Measurements from ENCODE around the gene CYB5D1.

Gene CYB5D1

DNA sequence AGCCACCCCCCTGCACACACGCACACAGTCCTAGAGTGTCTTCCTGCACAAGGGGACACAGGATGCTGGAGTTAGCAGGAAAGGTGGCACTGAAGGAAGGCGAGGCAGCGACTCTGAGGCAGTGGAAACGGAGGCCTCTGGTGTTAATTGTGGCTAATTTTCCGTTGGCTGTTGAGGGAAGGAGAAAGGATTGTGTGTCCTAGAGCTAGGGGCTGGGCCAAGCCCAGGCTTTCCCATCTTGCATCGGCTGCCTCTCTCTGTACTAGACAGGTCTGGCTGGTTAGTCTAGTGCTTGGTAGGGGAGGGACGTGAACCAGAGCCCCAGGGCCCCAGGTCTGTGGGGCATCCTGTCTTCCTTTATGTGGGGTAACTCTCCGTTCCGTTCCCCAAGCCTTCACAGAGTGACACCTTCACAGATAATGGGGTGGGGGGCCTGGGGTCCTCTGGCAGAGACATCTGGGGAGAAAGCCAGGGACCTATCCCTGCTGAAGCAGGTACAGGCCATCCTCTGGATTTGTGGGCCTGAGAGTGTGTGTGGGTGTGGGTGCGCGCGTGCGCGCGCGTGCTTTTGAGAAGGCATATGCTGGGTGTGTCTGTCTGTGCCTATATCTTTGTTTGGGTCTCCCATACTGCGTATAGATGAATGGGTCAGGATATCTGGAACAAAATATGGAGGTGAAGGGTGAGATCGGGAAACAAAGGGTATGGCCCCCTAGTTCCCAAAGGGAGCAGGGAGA is 30.5 kb downstream of the CYB5D1 start, which contains the start of gene CHD3:
Gene CHD3 (plus strand): TSS at position 606 of the 737 bp plus-strand sequence. CDS start 212 bp downstream, outside the sequence.
- ATAC-seq (ENCODE audit: insufficient read depth, low read depth) (no peak; the same call in 2 of the 3 replicates), DNase-seq (no peak)
- H3K4me1 ChIP-seq (ENCODE audit: insufficient read depth, low read length): peaks cover 40% of the 10 kb centered on the region
- peaks cover 38% of the 10 kb centered on the region for H3K36me3 ChIP-seq (ENCODE audit: insufficient read depth, low read length)
- peak within 1 kb of the TSS; percentile 98 for H3K4me2 ChIP-seq (ENCODE audit: insufficient read depth, low read length)
- peak within 1 kb of the TSS; percentile 50; the same call in 1 of the 2 replicates for H2AFZ ChIP-seq (ENCODE audit: low read depth, low read length)
- H3K9ac ChIP-seq (ENCODE audit: low read depth, low read length): peak within 1 kb of the TSS; percentile 58
- H3K27ac ChIP-seq (ENCODE audit: low read length): peak within 1 kb of the TSS; percentile 78
- H4K20me1 ChIP-seq (ENCODE audit: insufficient read depth, low read length): peaks cover 16% of the 10 kb centered on the region
- H3K27me3 ChIP-seq (ENCODE audit: insufficient read depth, low read length, poor library complexity): peaks cover 2% of the 10 kb centered on the region
- peaks cover 40% of the 10 kb centered on the region for H3K79me2 ChIP-seq (ENCODE audit: insufficient read depth, low read length)
- TF ChIP-seq, protein P1, sequence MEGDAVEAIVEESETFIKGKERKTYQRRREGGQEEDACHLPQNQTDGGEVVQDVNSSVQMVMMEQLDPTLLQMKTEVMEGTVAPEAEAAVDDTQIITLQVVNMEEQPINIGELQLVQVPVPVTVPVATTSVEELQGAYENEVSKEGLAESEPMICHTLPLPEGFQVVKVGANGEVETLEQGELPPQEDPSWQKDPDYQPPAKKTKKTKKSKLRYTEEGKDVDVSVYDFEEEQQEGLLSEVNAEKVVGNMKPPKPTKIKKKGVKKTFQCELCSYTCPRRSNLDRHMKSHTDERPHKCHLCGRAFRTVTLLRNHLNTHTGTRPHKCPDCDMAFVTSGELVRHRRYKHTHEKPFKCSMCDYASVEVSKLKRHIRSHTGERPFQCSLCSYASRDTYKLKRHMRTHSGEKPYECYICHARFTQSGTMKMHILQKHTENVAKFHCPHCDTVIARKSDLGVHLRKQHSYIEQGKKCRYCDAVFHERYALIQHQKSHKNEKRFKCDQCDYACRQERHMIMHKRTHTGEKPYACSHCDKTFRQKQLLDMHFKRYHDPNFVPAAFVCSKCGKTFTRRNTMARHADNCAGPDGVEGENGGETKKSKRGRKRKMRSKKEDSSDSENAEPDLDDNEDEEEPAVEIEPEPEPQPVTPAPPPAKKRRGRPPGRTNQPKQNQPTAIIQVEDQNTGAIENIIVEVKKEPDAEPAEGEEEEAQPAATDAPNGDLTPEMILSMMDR (IDR thresholded peaks at IDR 0.05; ENCODE audit: borderline replicate concordance, extremely low read depth, low read length, poor library complexity, severe bottlenecking): no peak
- no peak for TF ChIP-seq EZH2 (IDR thresholded peaks at IDR 0.05; ENCODE audit: borderline replicate concordance, low read depth, low read length, severe bottlenecking)
- peak within 1 kb of the TSS in 1 of 2 experiments; percentile 91; a peak in 3 of 4 replicates for H3K4me3 ChIP-seq (ENCODE audit: low read depth in 1 of 2, low read length in 2 of 2)
- no peaks in the 10 kb centered on the region for H3K9me3 ChIP-seq (ENCODE audit: insufficient read depth, low read length, severe bottlenecking)

DNA sequence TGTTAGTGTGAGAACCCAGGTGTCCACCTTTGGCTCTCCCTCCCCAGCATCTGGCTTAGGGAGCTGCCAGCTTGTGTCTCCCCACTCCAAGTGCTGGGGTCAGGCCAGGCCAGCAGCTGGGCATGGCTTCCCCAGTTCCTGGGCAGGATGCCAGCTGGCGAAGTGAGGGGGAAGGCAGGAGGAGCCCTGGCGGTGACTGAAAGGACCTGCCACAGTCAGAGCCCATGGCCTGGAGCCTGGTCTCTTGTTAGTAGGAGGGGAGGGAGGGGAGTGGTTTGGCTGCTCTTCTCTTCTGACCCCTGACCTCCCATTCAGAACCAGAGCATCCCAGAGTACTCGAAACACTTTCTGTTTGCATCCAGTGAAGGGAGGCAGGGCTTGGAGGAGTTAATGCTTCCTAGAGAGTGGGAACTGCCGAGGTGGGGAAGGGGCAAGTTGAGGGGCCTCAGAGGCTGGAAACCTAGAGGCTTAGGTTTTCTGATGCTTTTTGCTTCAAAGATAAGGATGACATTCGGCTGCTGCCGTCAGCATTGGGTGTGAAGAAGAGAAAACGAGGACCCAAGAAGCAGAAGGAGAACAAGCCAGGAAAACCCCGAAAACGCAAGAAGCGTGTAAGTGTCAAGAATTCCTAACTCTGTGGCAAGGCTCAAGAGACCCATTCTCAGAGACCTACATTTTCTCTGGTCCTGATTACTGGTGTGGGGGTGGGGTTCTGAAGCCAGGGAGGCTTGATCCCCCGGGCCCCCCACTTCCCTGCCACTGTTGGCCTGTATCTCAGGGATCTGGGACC is 31.6 kb downstream of the CYB5D1 start:
- peaks cover 16% of the 10 kb centered on the region for H4K20me1 ChIP-seq (ENCODE audit: insufficient read depth, low read length)
- peaks cover 40% of the 10 kb centered on the region for H3K79me2 ChIP-seq (ENCODE audit: insufficient read depth, low read length)
- H3K9me3 ChIP-seq (ENCODE audit: insufficient read depth, low read length, severe bottlenecking): no peaks in the 10 kb centered on the region
- no peak overlapping the region for H3K27ac ChIP-seq (ENCODE audit: low read length)
- ATAC-seq (ENCODE audit: insufficient read depth, low read depth): no peak
- H3K4me3 ChIP-seq (ENCODE audit: low read depth in 1 of 2, low read length in 2 of 2): no peak overlapping the region
- peaks cover 48% of the 10 kb centered on the region for H3K36me3 ChIP-seq (ENCODE audit: insufficient read depth, low read length)
- peaks cover 34% of the 10 kb centered on the region for H3K4me1 ChIP-seq (ENCODE audit: insufficient read depth, low read length)
- no peak overlapping the region for H2AFZ ChIP-seq (ENCODE audit: low read depth, low read length)
- H3K9ac ChIP-seq (ENCODE audit: low read depth, low read length): no peak overlapping the region
- no peak overlapping the region for H3K4me2 ChIP-seq (ENCODE audit: insufficient read depth, low read length)
- DNase-seq: no peak
- no peak for TF ChIP-seq EZH2 (IDR thresholded peaks at IDR 0.05; ENCODE audit: borderline replicate concordance, low read depth, low read length, severe bottlenecking)
- TF ChIP-seq, protein P1 (IDR thresholded peaks at IDR 0.05; ENCODE audit: borderline replicate concordance, extremely low read depth, low read length, poor library complexity, severe bottlenecking): no peak
- peaks cover 2% of the 10 kb centered on the region for H3K27me3 ChIP-seq (ENCODE audit: insufficient read depth, low read length, poor library complexity)

DNA sequence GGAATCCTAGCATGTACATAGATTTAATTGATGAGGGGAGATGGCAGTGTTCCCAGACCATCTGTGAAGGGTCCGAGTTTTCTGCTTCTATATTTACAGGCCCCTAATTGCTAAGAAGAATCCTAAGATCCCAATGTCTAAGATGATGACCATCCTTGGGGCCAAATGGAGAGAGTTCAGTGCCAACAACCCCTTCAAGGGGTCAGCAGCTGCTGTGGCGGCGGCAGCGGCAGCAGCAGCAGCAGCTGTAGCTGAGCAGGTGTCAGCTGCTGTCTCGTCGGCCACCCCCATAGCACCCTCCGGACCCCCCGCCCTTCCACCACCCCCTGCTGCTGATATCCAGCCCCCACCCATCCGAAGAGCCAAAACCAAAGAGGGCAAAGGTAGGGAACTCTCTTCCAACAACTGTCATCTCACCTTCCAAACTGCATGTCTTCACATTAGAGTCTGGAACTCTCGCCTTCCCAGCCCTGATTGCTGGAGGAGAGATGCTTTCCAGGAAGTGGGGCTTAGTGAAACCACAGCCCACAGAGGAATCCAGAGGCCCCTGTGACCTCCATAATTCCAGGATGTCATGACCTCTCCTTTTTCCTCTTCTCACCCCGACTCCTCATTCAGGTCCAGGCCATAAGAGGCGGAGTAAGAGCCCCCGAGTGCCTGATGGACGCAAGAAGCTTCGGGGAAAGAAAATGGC is 35.5 kb downstream of the CYB5D1 start:
- Histone ChIP-seq H3K9me3 (ENCODE audit: insufficient read depth, low read length, severe bottlenecking) (no peaks in the 10 kb centered on the region), H2AFZ (ENCODE audit: low read depth, low read length) (no peak overlapping the region), H3K79me2 (ENCODE audit: insufficient read depth, low read length) (peaks cover 10% of the 10 kb centered on the region), H3K4me1 (ENCODE audit: insufficient read depth, low read length) (peaks cover 3% of the 10 kb centered on the region), H3K27me3 (ENCODE audit: insufficient read depth, low read length, poor library complexity) (no peaks in the 10 kb centered on the region), H3K4me2 (ENCODE audit: insufficient read depth, low read length) (no peak overlapping the region), H3K36me3 (ENCODE audit: insufficient read depth, low read length) (peaks cover 80% of the 10 kb centered on the region), H3K4me3 (ENCODE audit: low read depth in 1 of 2, low read length in 2 of 2) (no peak overlapping the region), H3K9ac (ENCODE audit: low read depth, low read length) (no peak overlapping the region), H3K27ac (ENCODE audit: low read length) (no peak overlapping the region), H4K20me1 (ENCODE audit: insufficient read depth, low read length) (peaks cover 8% of the 10 kb centered on the region)
- DNase-seq: no peak
- TF ChIP-seq EZH2 (IDR thresholded peaks at IDR 0.05; ENCODE audit: borderline replicate concordance, low read depth, low read length, severe bottlenecking): no peak
- TF ChIP-seq, protein P1 (IDR thresholded peaks at IDR 0.05; ENCODE audit: borderline replicate concordance, extremely low read depth, low read length, poor library complexity, severe bottlenecking): no peak
- no peak for ATAC-seq (ENCODE audit: insufficient read depth, low read depth)

Data from DND-41 (cell line).